Measurements from ENCODE around the gene TLCD5. TPM values are rescaled to one million over a fixed set of nuclear protein-coding genes. Genes with fewer than 3 reads are reported as not detected.

Gene TLCD5
- polyA plus RNA-seq, 1 donor (not counting 4 experiments of a cell fraction or from before 2014, with no cell fraction given): 4.0 TPM

DNA sequence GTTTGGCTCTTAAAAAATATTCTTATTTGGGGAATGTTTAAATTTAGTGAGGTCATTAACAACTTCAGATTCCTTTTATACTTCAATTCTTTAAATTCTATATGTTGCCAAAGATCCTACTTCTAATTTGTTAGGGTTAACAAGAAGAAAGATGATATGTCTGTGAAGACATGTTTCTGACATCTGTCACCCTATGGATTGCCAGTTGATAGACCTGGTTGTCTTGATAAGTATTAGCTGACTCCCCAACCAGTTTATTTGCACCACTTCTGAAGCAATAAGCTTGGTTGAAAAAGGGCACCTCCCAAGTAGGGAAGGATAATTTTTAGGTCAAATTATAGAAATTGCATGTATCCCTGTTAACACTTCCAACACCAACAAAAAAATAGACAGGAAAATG lies 40.4 kb downstream of the TLCD5 start:
- H4K20me1 ChIP-seq (ENCODE audit: control insufficient read depth, extremely low read depth, insufficient read depth, low read length): peaks cover 7% of the 10 kb centered on the region
- DNase-seq (ENCODE audit: low read depth, low spot score) (no peak), FAIRE-seq (no peak)
- H3K9me1 ChIP-seq (ENCODE audit: control insufficient read depth, extremely low read depth, insufficient read depth, low read length): no peaks in the 10 kb centered on the region
- H2AFZ ChIP-seq (ENCODE audit: control insufficient read depth, low read length): no peak overlapping the region
- no peak overlapping the region for H3K4me3 ChIP-seq (ENCODE audit: control insufficient read depth in 2 of 3, extremely low read depth in 1 of 3, insufficient read depth in 2 of 3, low read depth in 1 of 3, low read length in 3 of 3)
- H3K36me3 ChIP-seq (ENCODE audit: control insufficient read depth in 2 of 2, extremely low read depth in 1 of 2, insufficient read depth in 2 of 2, low read length in 2 of 2): no peaks in the 10 kb centered on the region
- no peaks in the 10 kb centered on the region for H3K27me3 ChIP-seq (ENCODE audit: control insufficient read depth, extremely low read depth, insufficient read depth, low read length)
- peaks cover 5% of the 10 kb centered on the region for H3K4me1 ChIP-seq (ENCODE audit: control insufficient read depth, extremely low read depth, insufficient read depth, low read length)
- no peak overlapping the region for H3K27ac ChIP-seq (ENCODE audit: control insufficient read depth, insufficient read depth, low read length)
- TF ChIP-seq EZH2 (IDR thresholded peaks at IDR 0.05; ENCODE audit: low read length): no peak
- TF ChIP-seq, protein P1, sequence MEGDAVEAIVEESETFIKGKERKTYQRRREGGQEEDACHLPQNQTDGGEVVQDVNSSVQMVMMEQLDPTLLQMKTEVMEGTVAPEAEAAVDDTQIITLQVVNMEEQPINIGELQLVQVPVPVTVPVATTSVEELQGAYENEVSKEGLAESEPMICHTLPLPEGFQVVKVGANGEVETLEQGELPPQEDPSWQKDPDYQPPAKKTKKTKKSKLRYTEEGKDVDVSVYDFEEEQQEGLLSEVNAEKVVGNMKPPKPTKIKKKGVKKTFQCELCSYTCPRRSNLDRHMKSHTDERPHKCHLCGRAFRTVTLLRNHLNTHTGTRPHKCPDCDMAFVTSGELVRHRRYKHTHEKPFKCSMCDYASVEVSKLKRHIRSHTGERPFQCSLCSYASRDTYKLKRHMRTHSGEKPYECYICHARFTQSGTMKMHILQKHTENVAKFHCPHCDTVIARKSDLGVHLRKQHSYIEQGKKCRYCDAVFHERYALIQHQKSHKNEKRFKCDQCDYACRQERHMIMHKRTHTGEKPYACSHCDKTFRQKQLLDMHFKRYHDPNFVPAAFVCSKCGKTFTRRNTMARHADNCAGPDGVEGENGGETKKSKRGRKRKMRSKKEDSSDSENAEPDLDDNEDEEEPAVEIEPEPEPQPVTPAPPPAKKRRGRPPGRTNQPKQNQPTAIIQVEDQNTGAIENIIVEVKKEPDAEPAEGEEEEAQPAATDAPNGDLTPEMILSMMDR (optimal IDR thresholded peaks at IDR 0.05 in 1 of 3, IDR thresholded peaks at IDR 0.05 in 1 of 3, conservative IDR thresholded peaks at IDR 0.05 in 1 of 3; ENCODE audit: extremely low read depth in 1 of 3, insufficient read depth in 2 of 3, low read length in 3 of 3): no peak
- dilution Hi-C loops (cut with MboI; ENCODE audit: extremely low pct_ligation_motif_present, low sequenced_read_pairs): no loop called here
- H3K9me3 ChIP-seq (ENCODE audit: control insufficient read depth, low read depth, low read length): no peaks in the 10 kb centered on the region
- no peak overlapping the region for H3K9ac ChIP-seq (ENCODE audit: control insufficient read depth, extremely low read depth, insufficient read depth, low read length)
- H3K79me2 ChIP-seq (ENCODE audit: control insufficient read depth, insufficient read depth, low read length): peaks cover 46% of the 10 kb centered on the region
- no peak overlapping the region for H3K4me2 ChIP-seq (ENCODE audit: control insufficient read depth, extremely low read depth, insufficient read depth, low read depth, low read length)

DNA sequence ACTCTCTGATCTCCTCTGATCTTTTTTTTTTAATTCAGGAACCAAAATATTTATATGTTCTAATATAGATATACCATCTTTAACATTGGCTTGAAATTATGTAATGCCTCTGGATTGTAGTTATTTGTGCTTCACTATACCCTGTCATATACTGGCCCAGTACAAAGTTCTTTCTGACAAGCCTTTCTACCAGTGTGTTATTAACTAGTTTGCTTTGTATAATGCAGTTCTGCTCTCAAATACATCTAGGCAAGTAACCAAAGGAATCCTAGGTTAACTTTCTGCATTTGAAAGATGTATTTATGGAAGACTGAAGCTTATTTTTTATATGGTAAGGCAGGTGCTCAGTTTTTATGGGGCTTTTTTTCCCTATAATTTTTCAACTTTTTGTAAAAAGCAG lies 47.2 kb downstream of the TLCD5 start:
- no peak for DNase-seq (ENCODE audit: low read depth, low spot score)
- Histone ChIP-seq H3K9ac (ENCODE audit: control insufficient read depth, extremely low read depth, insufficient read depth, low read length) (no peak overlapping the region), H3K9me1 (ENCODE audit: control insufficient read depth, extremely low read depth, insufficient read depth, low read length) (no peaks in the 10 kb centered on the region), H3K36me3 (ENCODE audit: control insufficient read depth in 2 of 2, extremely low read depth in 1 of 2, insufficient read depth in 2 of 2, low read length in 2 of 2) (no peaks in the 10 kb centered on the region), H3K4me3 (ENCODE audit: control insufficient read depth in 2 of 3, extremely low read depth in 1 of 3, insufficient read depth in 2 of 3, low read depth in 1 of 3, low read length in 3 of 3) (no peak overlapping the region), H3K4me2 (ENCODE audit: control insufficient read depth, extremely low read depth, insufficient read depth, low read depth, low read length) (no peak overlapping the region), H2AFZ (ENCODE audit: control insufficient read depth, low read length) (no peak overlapping the region), H3K27ac (ENCODE audit: control insufficient read depth, insufficient read depth, low read length) (no peak overlapping the region), H3K9me3 (ENCODE audit: control insufficient read depth, low read depth, low read length) (no peaks in the 10 kb centered on the region), H3K27me3 (ENCODE audit: control insufficient read depth, extremely low read depth, insufficient read depth, low read length) (no peaks in the 10 kb centered on the region), H3K79me2 (ENCODE audit: control insufficient read depth, insufficient read depth, low read length) (peaks cover 40% of the 10 kb centered on the region), H3K4me1 (ENCODE audit: control insufficient read depth, extremely low read depth, insufficient read depth, low read length) (no peaks in the 10 kb centered on the region), H4K20me1 (ENCODE audit: control insufficient read depth, extremely low read depth, insufficient read depth, low read length) (no peaks in the 10 kb centered on the region)
- dilution Hi-C loops (cut with MboI; ENCODE audit: extremely low pct_ligation_motif_present, low sequenced_read_pairs): no loop called here
- TF ChIP-seq EZH2 (IDR thresholded peaks at IDR 0.05; ENCODE audit: low read length): no peak
- TF ChIP-seq, protein P1 (optimal IDR thresholded peaks at IDR 0.05 in 1 of 3, IDR thresholded peaks at IDR 0.05 in 1 of 3, conservative IDR thresholded peaks at IDR 0.05 in 1 of 3; ENCODE audit: extremely low read depth in 1 of 3, insufficient read depth in 2 of 3, low read length in 3 of 3): no peak
- no peak for FAIRE-seq
